Thyroid gland (tissue), 4 donors: ENCODE measurements around the gene BRWD1. TPM values are rescaled to one million over a fixed set of nuclear protein-coding genes. Genes with fewer than 3 reads are reported as not detected.
"Not testable (repeated sequence)": the region's sequence is repeated elsewhere in the genome, so short reads cannot be mapped to it uniquely, and the experiment has no call there.

Experiments
- DNase-seq, 2 donors: peaks; one replicate each; pipeline ENCODE4 v3.0.0-alpha.2; 2019
- H3K27ac ChIP-seq, 3 donors: fragments of 200-600 bp; sonication (generic); 1 replicate in 2 of 3; 2 replicates in 1 of 3; pipeline ENCODE4 v1.5.1; 2016 to 2019; ENCODE audit warnings: mild to moderate bottlenecking in 1 of 3, moderate library complexity in 1 of 3
- H3K27me3 ChIP-seq: fragments of 200-600 bp; sonication (generic); one replicate; pipeline ENCODE4 v1.5.1; 2019
- H3K36me3 ChIP-seq, 2 donors: fragments of 200-600 bp; sonication (generic); one replicate each; pipeline ENCODE4 v1.5.1; 2016 to 2019
- H3K4me1 ChIP-seq, 2 donors: fragments of 200-600 bp; sonication (generic); one replicate each; pipeline ENCODE4 v1.5.1; 2017 to 2019
- H3K4me3 ChIP-seq, 3 donors: fragments of 200-600 bp; sonication (generic); replicated peaks in 1 of 3; 1 replicate in 2 of 3; 2 replicates in 1 of 3; pipeline ENCODE4 v1.5.1; 2016; ENCODE audit warnings: mild to moderate bottlenecking in 1 of 3
- H3K9me3 ChIP-seq: fragments of 200-600 bp; sonication (generic); one replicate; pipeline ENCODE4 v1.5.1; 2017
- POLR2A ChIP-seq, 2 donors: fragments of 450-650 bp; IDR thresholded peaks; one replicate each; pipeline ENCODE4 v1.6.1; 2017; ENCODE audit warnings: antibody characterized with exemption in 2 of 2, mild to moderate bottlenecking in 2 of 2, moderate library complexity in 1 of 2
- WGBS, 2 donors: methylation state at CpG; one replicate each; pipeline ENCODE4 v1.1.5; 2017; 5-methylcytosine and 5-hydroxymethylcytosine counted together
- intact Hi-C: fragments of 100-400 bp; cut with DNase I; formaldehyde crosslinking; loops from one replicate; pipeline ENCODE4 v1.15.1; 2023
- total RNA-seq, 4 donors: library from RNA; depleted of rRNA; stranded (reverse); fragments of >200 nt; gene quantifications; one replicate each; pipeline ENCODE4 v1.2.3, GENCODE V29; 2016
- TF ChIP-seq, protein P1 (sequence below), 6 experiments: fragments of 200-600 bp in 3 of 6; fragments of 450-650 bp in 3 of 6; sonication (generic) in 3 of 6; IDR thresholded peaks; one replicate each; pipeline ENCODE4 v1.5.1; 2016 to 2019; ENCODE audit warnings: antibody characterized with exemption in 6 of 6, mild to moderate bottlenecking in 2 of 6, inconsistent platforms in 1 of 6, moderate library complexity in 1 of 6

The BRWD1 gene
- total RNA-seq, 4 donors from 2014 or later, result 66.6 to 125 (median 85.3) TPM

DNA sequence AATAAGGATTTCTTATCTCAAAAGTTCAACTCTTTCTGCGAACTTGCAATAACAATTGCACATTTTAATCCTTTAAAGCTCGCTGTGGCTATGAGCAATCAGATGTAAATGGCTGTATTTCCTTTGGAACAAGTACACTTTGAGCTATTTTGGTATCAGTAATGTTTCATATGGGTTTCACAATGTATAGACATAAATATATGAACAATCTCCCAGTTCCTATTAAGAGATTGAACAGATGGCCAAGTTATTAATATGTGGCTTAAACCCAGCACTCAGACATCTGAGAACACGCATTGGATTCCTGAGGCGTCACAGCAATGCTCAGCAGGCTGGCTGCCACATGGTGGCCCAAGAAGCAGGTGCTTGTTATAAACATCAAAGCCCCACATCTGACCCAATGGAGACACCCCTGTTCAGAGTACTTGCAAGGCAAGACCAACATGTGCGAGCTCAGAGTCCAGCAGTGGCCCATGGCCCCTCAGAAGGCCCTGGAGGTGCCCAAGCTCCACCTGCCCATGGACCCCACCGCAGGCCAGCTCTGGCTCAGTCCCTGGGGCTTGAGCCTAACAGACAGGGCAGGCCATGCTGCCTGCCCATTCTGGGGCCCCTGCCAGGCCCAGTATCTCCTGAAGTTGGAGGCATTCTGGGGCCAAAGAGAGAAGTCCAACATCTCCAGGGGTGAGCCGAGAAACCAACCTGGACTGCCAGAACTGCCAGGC is 153.9 kb downstream of the BRWD1 start:
- TF ChIP-seq POLR2A (IDR thresholded peaks at IDR 0.05), result no peak
- TF ChIP-seq, protein P1, sequence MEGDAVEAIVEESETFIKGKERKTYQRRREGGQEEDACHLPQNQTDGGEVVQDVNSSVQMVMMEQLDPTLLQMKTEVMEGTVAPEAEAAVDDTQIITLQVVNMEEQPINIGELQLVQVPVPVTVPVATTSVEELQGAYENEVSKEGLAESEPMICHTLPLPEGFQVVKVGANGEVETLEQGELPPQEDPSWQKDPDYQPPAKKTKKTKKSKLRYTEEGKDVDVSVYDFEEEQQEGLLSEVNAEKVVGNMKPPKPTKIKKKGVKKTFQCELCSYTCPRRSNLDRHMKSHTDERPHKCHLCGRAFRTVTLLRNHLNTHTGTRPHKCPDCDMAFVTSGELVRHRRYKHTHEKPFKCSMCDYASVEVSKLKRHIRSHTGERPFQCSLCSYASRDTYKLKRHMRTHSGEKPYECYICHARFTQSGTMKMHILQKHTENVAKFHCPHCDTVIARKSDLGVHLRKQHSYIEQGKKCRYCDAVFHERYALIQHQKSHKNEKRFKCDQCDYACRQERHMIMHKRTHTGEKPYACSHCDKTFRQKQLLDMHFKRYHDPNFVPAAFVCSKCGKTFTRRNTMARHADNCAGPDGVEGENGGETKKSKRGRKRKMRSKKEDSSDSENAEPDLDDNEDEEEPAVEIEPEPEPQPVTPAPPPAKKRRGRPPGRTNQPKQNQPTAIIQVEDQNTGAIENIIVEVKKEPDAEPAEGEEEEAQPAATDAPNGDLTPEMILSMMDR (IDR thresholded peaks at IDR 0.05), result no peak

DNA sequence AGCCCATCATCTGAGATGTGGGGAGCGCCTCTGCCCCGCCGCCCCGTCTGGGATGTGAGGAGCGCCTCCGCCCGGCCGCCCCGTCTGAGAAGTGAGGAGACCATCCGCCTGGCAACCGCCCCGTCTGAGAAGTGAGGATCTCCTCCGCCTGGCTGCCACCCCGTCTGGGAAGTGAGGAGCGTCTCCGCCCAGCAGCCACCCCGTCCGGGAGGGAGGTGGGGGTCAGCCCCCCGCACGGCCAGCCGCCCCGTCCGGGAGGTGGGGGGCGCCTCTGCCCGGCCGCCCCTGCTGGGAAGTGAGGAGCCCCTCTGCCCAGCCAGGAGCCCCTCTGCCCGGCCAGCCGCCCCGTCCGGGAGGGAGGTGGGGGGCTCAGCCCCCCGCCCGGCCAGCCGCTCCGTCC is 156.2 kb downstream of the BRWD1 start:
- DNase-seq, H3K27ac ChIP-seq: not testable (repeated sequence)
- 80 to 94% methylated on average over 1 to 13 of the region's 34 CpGs for WGBS, 2 donors

More for the DNA sequence above, 153.9 kb downstream of the BRWD1 start:
- Histone ChIP-seq H3K27me3 (no peaks in the 10 kb centered on the region), H3K9me3 (no peaks in the 10 kb centered on the region), H3K36me3 (no peaks in the 10 kb centered on the region), H3K4me3 (no peak overlapping the region), H3K4me1 (no peaks in the 10 kb centered on the region), H3K27ac (no peak overlapping the region)
- no peak for DNase-seq
- intact Hi-C loops, result no loop called here
- WGBS, 2 donors, result 68 to 89% methylated on average over 4 to 6 of the region's 7 CpGs

DNA sequence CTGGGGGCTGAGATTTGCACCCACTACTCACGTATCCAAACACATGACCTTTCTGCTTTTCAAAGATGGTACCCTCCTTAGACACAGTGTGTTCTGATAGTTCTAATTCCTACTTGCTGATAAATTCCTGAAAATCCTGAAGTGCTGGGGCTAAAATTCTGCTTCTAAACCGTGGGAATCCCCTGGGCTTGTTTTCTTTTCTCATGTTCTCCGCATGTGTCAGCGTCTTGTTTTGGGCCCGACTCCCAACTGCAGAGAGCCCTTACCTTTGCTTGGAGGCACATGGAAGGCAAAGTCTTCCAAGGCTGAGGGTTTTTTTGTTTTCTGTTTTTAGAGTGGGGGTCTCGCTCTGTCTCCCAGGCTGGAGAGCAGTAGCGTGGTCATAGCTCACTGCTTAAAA is 157.4 kb downstream of the BRWD1 start:
- no peak overlapping the region for H3K27ac ChIP-seq
- intact Hi-C loops, result no loop called here
- H3K9me3 ChIP-seq, result no peaks in the 10 kb centered on the region
- H3K4me3 ChIP-seq, result no peak overlapping the region
- 78 to 79% methylated on average over 7 of the region's 7 CpGs for WGBS, 2 donors
- TF ChIP-seq, protein P1 (IDR thresholded peaks at IDR 0.05), result no peak
- TF ChIP-seq POLR2A (IDR thresholded peaks at IDR 0.05), result no peak
- no peaks in the 10 kb centered on the region for H3K36me3 ChIP-seq
- no peak for DNase-seq
- no peaks in the 10 kb centered on the region for H3K4me1 ChIP-seq
- no peaks in the 10 kb centered on the region for H3K27me3 ChIP-seq

More for the DNA sequence above, 156.2 kb downstream of the BRWD1 start:
- H3K27me3 ChIP-seq, H3K4me3 ChIP-seq, intact Hi-C loops, H3K36me3 ChIP-seq, H3K9me3 ChIP-seq, H3K4me1 ChIP-seq: not testable (repeated sequence)

DNA sequence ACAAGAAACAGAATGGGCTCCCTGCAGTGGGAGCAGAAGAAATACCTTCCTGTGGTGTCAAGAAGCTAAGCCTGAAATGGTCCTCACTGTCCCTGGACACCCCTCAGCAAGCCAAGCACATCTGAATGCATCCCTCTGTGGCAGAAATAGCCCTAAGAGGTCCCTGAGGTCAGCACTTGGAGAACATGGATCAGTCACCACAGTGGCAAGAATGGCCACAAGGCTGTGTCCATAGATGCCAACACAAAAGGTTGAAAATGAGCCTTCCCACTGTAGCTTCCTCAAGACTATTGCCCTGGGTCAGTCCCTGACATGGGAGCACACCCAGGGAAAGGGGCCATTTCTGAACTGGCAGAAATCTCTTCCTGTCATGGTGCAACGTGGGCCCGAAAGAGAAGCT is 157.9 kb downstream of the BRWD1 start:
- 83 to 100% methylated on average over 2 of the region's 2 CpGs for WGBS, 2 donors
- Histone ChIP-seq H3K27ac (no peak overlapping the region), H3K9me3 (no peaks in the 10 kb centered on the region), H3K4me3 (no peak overlapping the region), H3K36me3 (no peaks in the 10 kb centered on the region), H3K27me3 (no peaks in the 10 kb centered on the region), H3K4me1 (no peaks in the 10 kb centered on the region)
- DNase-seq, result no peak
- intact Hi-C loops, result no loop called here
- TF ChIP-seq, protein P1 (IDR thresholded peaks at IDR 0.05), result no peak
- no peak for TF ChIP-seq POLR2A (IDR thresholded peaks at IDR 0.05)

DNA sequence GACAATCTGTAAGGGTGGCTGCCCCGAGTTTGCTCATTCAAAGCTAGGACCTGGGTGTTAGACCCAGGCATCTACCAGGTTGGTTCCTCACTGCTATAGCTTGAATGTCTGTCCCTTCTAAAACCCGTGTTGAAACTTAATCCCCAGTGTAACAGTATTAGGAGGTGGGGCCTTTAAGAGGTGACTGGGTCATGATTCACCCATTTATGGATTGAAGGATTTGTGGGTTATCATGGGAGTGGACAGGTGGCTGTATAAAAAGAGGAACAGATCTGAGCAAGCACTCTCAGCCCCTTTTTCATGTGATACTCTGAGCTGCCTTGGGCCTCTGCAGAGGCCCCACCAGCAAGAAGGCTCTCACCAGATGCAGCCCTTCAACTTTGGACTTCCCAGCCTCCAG is 159.6 kb downstream of the BRWD1 start:
- intact Hi-C loops, result no loop called here
- Histone ChIP-seq H3K36me3 (no peaks in the 10 kb centered on the region), H3K27me3 (no peaks in the 10 kb centered on the region), H3K4me3 (no peak overlapping the region), H3K27ac (no peak overlapping the region), H3K9me3 (no peaks in the 10 kb centered on the region), H3K4me1 (no peaks in the 10 kb centered on the region)
- DNase-seq, result no peak
- 97 to 100% methylated on average over 2 of the region's 2 CpGs for WGBS, 2 donors
- no peak for TF ChIP-seq POLR2A (IDR thresholded peaks at IDR 0.05)
- TF ChIP-seq, protein P1 (IDR thresholded peaks at IDR 0.05), result no peak
